Muscle of leg (tissue), 11 donors: ENCODE measurements around the gene ETFB. TPM values are rescaled to one million over a fixed set of nuclear protein-coding genes. Genes with fewer than 3 reads are reported as not detected.
A peak's percentile ranks its signal among the peaks of the same experiment; 100 is the strongest.

ENCODE experiments used
- DNase-seq: peaks from one replicate; pipeline ENCODE4 v3.0.0; 2013
- H3K27ac ChIP-seq: one replicate; pipeline ENCODE4 v1.5.1; 2013; ENCODE audit warnings: mild to moderate bottlenecking, low read length, control low read depth
- H3K27me3 ChIP-seq: one replicate; pipeline ENCODE4 v1.6.1; 2013; ENCODE audit warnings: low read length; ENCODE audit not compliant: control insufficient read depth, insufficient read depth
- H3K36me3 ChIP-seq: one replicate; pipeline ENCODE4 v1.6.1; 2013; ENCODE audit warnings: low read length; ENCODE audit not compliant: control insufficient read depth, insufficient read depth
- H3K4me1 ChIP-seq: one replicate; pipeline ENCODE4 v1.6.1; 2013; ENCODE audit warnings: low read length; ENCODE audit not compliant: control insufficient read depth, insufficient read depth
- H3K4me3 ChIP-seq: one replicate; pipeline ENCODE4 v1.5.1; 2013; ENCODE audit warnings: low read length, control low read depth
- H3K9me3 ChIP-seq: replicated peaks from 2 replicates; pipeline ENCODE4 v1.6.1; 2013; ENCODE audit warnings: low read depth, low read length; ENCODE audit not compliant: control insufficient read depth
- WGBS: methylation state at CpG from one replicate; pipeline ENCODE4 v1.1.5; 2013; ENCODE audit warnings: missing lambda C conversion rate; ENCODE audit not compliant: insufficient coverage; 5-methylcytosine and 5-hydroxymethylcytosine counted together
- polyA plus RNA-seq, 8 donors: library from polyadenylated mRNA; unstranded; fragments of 120-200 nt; gene quantifications; one replicate each; pipeline versions ENCODE4 v1.2.1 to v1.2.3, GENCODE V29; 2013; ENCODE audit warnings: inconsistent platforms in 1 of 8, low replicate concordance in 1 of 8; ENCODE audit not compliant: insufficient read length in 8 of 8, insufficient read depth in 1 of 8
- total RNA-seq: library from RNA; stranded (reverse); fragments of 120-200 nt; gene quantifications from one replicate; pipeline ENCODE4 v1.2.4, GENCODE V29; 2013

Gene ETFB
- total and polyA plus RNA-seq, 9 donors, result 49.5 to 56.8 (median 53.4) TPM

DNA sequence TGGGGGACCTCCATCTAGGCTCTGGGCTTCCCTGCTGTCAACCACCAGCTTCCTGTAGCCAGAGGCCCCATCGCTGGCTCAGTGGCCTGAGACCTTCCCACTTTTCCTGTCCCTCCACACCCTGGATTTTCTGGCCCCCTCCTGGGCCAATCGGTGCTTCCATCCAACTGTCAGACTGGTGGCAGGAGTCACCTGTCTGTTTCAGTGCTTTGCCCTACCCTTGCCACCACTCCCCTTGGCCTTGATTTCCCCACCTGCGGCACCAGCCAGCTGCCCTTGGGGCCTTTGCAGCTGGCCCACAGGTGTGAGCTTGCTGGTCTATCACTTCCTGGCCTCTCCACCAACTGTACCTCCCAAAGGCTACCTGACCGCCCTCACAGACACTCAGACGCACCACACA lies 36.8 kb downstream of the ETFB start:
- peaks cover 7% of the 10 kb centered on the region for H3K4me1 ChIP-seq
- H3K36me3 ChIP-seq, result no peaks in the 10 kb centered on the region
- peaks cover 40% of the 10 kb centered on the region for H3K27me3 ChIP-seq
- H3K4me3 ChIP-seq, result no peak overlapping the region
- 90% methylated on average over 5 of the region's 5 CpGs for WGBS
- H3K9me3 ChIP-seq, result peaks cover 3% of the 10 kb centered on the region
- DNase-seq, result no peak
- H3K27ac ChIP-seq, result no peak overlapping the region

DNA sequence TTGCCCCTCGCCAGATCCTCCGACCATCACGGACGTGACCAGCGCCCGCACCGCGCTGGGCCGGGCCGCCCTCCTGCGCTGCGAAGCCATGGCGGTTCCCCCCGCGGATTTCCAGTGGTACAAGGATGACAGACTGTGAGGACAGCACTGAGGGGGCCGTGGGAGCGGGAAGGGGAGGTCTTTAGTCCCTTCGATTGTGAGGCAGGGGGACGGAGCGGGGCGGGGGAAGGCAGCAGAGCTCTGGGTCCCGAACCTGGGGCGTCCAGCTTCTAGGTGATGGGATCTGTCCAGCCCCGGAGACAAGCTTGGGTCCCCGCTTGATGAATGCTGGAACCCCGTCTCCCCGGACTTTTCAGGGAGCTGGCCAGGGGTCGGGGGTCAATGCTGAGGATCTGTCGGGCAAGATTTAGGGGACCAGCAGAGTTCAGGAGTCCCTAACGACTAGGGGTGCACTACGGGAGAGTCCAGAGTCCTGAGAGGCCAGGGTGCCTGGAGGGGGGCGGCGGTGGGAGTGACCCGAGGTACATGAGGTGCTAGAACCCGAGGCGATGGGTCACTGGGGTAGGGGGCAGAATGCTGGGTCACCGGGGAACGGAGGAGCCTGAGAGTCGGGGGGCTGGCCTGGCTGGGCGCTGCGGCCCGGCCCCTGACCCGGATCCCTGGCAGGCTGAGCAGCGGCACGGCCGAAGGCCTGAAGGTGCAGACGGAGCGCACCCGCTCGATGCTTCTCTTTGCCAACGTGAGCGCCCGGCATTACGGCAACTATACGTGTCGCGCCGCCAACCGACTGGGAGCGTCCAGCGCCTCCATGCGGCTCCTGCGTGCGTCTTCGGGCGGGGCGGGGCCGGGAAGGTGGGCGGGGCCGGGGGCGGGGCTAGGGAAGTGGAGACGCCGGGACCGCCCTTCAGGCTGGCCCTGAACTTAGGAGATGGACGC lies 38.9 kb downstream of the ETFB start:
- Histone ChIP-seq H3K4me3 (peak overlapping the region; percentile 5), H3K27ac (no peak overlapping the region), H3K36me3 (no peaks in the 10 kb centered on the region), H3K27me3 (peaks cover 46% of the 10 kb centered on the region), H3K9me3 (peaks cover 3% of the 10 kb centered on the region), H3K4me1 (peaks cover 7% of the 10 kb centered on the region)
- peak; percentile 46 for DNase-seq
- 4% methylated on average over 71 of the region's 75 CpGs for WGBS

DNA sequence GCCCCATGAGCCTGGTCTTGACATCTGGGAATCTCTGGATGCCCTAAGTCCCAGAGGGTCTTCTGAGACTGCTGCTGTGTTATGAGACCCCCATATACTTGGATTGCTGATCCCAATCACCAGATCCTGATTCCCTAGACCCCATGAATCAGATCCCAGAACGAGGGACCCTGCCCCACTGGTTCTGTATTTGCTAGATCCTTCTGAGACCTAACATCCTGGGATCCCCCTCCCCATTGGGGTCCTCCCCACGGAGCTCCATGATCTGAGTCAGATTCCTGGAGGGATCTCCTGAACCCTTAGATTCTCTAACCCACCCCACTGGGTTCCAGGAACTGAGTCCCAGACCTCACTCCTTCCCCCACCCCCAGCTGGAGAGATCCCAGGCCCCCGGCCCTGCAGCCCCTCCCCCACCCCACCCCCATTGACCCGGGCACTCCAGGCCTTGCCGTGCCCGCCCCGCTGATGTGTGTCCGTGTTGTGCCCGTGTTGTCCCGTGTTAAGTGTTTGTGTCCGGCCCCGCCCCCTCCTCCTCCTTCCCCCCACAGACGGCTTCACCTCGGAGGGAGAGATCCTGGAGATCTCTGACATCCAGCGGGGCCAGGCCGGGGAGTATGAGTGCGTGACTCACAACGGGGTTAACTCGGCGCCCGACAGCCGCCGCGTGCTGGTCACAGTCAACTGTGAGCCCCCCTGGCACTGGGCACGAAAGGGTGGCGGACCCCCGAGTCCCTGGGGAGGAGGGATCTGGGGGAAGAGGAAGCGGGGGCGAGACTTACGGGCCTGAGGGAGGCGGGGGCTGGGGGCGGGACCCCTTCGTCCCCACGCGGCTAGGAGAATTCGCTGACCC lies 39.7 kb downstream of the ETFB start:
- peaks cover 3% of the 10 kb centered on the region for H3K9me3 ChIP-seq
- no peak for DNase-seq
- peaks cover 46% of the 10 kb centered on the region for H3K27me3 ChIP-seq
- H3K27ac ChIP-seq, result no peak overlapping the region
- 11% methylated on average over 23 of the region's 36 CpGs for WGBS
- H3K4me3 ChIP-seq, result no peak overlapping the region
- H3K4me1 ChIP-seq, result peaks cover 7% of the 10 kb centered on the region
- no peaks in the 10 kb centered on the region for H3K36me3 ChIP-seq

DNA sequence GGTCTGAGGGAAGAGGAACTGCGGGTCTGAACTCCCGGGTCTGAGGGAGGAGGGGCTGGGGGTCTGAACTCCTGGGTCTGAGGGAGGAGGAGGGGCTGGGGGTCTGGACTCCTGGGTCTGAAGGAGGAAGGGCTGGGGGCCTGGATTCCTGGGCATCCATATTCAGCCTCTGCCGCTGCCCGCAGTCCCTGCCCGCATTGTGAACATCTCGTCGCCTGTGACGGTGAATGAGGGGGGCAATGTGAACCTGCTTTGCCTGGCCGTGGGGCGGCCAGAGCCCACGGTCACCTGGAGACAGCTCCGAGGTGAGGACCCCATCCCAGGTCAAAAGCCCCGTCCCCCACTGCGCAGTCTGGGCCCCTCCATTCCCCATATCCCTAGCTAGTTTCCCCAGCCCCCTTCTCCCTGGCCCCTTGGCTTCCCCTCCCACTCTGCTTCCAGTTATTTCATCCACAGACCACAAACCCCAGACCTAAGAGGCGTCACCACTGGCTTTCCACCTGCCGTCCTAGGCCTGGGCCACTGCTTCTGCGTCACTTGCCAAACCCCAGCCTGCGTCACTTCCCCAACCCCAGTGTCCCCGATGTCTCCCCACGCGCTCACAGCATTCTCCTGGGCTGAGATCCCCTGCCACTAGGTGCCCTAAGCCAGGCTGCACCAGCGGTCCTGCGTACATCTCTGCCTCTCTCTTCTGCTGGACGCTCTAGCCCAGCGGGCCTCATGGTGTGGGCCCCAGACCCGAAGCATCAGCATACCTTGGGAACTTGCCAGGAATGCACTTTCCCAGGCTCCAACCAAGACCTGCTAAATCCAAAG lies 40.8 kb downstream of the ETFB start:
- H3K4me3 ChIP-seq, result no peak overlapping the region
- no peaks in the 10 kb centered on the region for H3K36me3 ChIP-seq
- H3K27me3 ChIP-seq, result peaks cover 46% of the 10 kb centered on the region
- DNase-seq, result no peak
- no peak overlapping the region for H3K27ac ChIP-seq
- WGBS, result 68% methylated on average over 26 of the region's 26 CpGs
- H3K9me3 ChIP-seq, result no peaks in the 10 kb centered on the region
- H3K4me1 ChIP-seq, result peaks cover 7% of the 10 kb centered on the region

DNA sequence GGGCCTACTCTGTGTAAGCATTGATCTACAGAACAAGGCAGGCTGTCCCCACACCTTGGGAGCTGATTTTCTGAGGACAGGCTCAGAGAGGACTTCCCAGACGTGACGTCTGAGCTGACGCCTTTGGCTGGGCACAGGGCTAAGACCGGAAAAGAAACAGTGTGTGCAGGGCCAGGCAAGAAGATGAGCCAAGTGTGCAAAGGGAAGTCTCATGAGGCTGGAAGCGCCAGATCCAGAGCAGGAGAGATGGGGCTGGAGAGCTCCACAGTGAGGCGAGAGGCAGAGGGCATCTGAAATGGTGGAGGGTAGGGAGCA lies 42.1 kb downstream of the ETFB start:
- H3K9me3 ChIP-seq, result no peaks in the 10 kb centered on the region
- 65% methylated on average over 6 of the region's 6 CpGs for WGBS
- peaks cover 45% of the 10 kb centered on the region for H3K27me3 ChIP-seq
- no peak overlapping the region for H3K4me3 ChIP-seq
- H3K36me3 ChIP-seq, result no peaks in the 10 kb centered on the region
- no peak overlapping the region for H3K27ac ChIP-seq
- DNase-seq, result no peak
- H3K4me1 ChIP-seq, result peaks cover 7% of the 10 kb centered on the region

DNA sequence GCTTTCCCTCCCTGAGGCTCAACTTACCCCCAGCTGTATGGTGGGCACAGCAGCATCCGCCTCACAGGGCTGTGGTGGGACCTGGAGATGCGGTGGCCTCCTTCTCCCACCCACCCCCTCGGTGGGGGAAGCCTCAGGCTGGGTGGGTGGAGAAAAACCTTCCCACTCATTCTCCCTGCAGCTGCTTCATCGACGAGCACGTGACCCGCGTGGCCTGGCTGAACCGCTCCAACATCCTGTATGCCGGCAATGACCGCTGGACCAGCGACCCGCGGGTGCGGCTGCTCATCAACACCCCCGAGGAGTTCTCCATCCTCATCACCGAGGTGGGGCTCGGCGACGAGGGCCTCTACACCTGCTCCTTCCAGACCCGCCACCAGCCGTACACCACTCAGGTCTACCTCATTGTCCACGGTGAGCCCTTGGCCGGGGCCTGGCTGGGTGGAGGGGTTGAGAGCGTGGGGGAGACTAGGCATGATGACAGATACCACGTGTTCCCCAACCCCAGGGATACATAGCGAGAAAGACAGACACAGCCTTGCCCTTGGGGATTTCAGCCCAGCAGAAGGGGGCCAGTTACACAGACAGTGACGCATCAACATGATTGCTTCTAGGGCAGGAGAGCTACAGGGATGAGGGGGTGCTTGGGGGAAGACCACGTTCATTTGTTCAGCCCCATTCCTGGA lies 42.6 kb downstream of the ETFB start:
- peaks cover 40% of the 10 kb centered on the region for H3K27me3 ChIP-seq
- H3K27ac ChIP-seq, result no peak overlapping the region
- WGBS, result 78% methylated on average over 12 of the region's 29 CpGs
- H3K9me3 ChIP-seq, result no peaks in the 10 kb centered on the region
- DNase-seq, result no peak
- H3K4me1 ChIP-seq, result peaks cover 7% of the 10 kb centered on the region
- no peaks in the 10 kb centered on the region for H3K36me3 ChIP-seq
- no peak overlapping the region for H3K4me3 ChIP-seq

DNA sequence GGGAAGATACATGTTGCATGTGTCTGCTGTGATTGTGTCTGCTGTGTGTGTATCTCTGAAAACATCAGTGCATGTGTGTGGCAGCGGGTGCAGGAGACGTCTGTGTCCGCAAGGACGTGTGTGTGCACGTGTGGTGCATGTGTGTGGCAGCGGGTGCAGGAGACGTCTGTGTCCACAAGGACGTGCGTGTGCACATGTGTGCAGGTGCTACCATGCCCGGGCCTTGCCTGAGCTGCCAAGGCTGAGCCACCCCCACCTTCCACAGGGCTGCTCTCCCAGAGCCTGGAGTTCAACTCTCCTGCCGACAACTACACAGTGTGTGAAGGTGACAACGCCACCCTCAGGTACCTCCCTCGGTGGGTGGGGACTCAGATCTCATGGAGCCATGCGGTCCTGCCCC lies 44.4 kb downstream of the ETFB start:
- H3K27me3 ChIP-seq, result peaks cover 24% of the 10 kb centered on the region
- no peaks in the 10 kb centered on the region for H3K36me3 ChIP-seq

DNA sequence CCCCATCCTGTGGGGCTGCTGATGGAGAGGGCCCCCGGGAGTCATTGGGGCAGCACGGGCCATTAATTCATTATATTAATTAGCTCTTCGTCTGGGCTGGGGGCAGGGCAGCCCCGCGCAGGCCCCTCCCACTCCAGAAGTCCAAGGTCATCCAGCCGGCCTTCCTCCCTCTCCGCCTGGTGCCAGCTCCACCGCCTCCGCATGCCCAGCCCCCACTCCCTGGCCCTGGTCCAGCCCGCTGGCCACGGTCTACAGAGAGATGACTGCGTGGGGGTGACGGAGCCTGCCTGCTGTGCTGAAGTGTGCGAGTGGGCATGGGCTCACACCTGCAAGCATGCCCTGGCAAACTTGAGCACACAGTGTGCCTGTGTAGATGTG lies 45.9 kb downstream of the ETFB start:
- Histone ChIP-seq H3K4me3 (no peak overlapping the region), H3K9me3 (no peaks in the 10 kb centered on the region), H3K27ac (no peak overlapping the region), H3K36me3 (no peaks in the 10 kb centered on the region), H3K27me3 (peaks cover 9% of the 10 kb centered on the region), H3K4me1 (no peaks in the 10 kb centered on the region)
- 21% methylated on average over 12 of the region's 14 CpGs for WGBS
- no peak for DNase-seq

More for the DNA sequence above, 44.4 kb downstream of the ETFB start:
- 75% methylated on average over 1 of the region's 14 CpGs for WGBS
- no peak for DNase-seq
- Histone ChIP-seq H3K4me3 (no peak overlapping the region), H3K27ac (no peak overlapping the region), H3K4me1 (no peaks in the 10 kb centered on the region), H3K9me3 (no peaks in the 10 kb centered on the region)

DNA sequence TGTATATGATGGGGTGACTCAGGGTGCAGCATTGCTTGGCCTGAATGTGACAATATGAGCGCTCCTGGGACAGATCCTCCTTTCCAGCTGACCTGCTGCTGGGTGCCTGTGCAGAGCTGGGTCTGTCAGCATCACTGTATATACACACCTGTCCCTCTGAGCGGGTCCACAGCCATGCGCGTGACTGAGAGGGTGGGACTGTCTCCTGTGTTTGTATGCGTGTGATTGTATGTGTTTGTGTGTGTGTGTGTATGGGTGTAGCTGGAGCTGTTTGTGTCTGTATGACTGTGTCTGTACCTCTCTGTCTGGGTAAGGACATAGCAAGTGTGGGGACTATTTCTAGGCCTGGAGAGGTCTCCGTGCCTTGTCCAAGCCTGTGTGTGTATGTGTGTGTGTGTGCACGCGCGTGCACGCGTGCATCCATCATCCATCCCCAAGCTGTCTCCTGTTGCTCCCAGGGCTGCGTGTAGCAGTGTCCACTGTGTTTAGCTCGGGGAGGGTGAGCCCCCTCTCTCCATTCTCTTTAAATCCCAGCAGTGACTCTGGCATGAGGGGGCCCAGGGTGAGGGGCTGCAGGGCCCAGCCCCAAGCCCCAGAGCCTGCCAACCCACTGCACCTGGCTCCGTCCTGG lies 46.4 kb downstream of the ETFB start:
- no peak overlapping the region for H3K4me3 ChIP-seq
- no peak overlapping the region for H3K27ac ChIP-seq
- WGBS, result 44% methylated on average over 3 of the region's 14 CpGs
- H3K9me3 ChIP-seq, result no peaks in the 10 kb centered on the region
- H3K36me3 ChIP-seq, result no peaks in the 10 kb centered on the region
- peaks cover 8% of the 10 kb centered on the region for H3K27me3 ChIP-seq
- no peak for DNase-seq
- H3K4me1 ChIP-seq, result no peaks in the 10 kb centered on the region
